Esophagus squamous epithelium (tissue), 5 donors: Measurements from ENCODE around the gene NHSL2. TPM values are rescaled to one million over a fixed set of nuclear protein-coding genes. Genes with fewer than 3 reads are reported as not detected.
A peak's percentile ranks its signal among the peaks of the same experiment; 100 is the strongest.

ENCODE experiments used
- DNase-seq: peaks from one replicate; lab custom pipeline; 2025; lab: John Stamatoyannopoulos, UW
- H3K27ac ChIP-seq, 4 donors: fragments of 200-600 bp; sonication (generic); one replicate each; pipeline ENCODE4 v1.5.1; 2016 to 2019; ENCODE audit warnings: mild to moderate bottlenecking in 1 of 4
- H3K27me3 ChIP-seq, 4 donors: fragments of 200-600 bp; sonication (generic); 1 replicate in 3 of 4; 2 replicates in 1 of 4; pipeline versions ENCODE4 v1.5.1 to v1.6.0; 2017 to 2021; ENCODE audit warnings: antibody characterized with exemption in 1 of 4
- H3K36me3 ChIP-seq, 3 donors: fragments of 200-600 bp; sonication (generic); one replicate each; pipeline ENCODE4 v1.5.1; 2016 to 2019
- H3K4me1 ChIP-seq, 3 donors: fragments of 200-600 bp; sonication (generic); one replicate each; pipeline ENCODE4 v1.5.1; 2017 to 2019
- H3K4me3 ChIP-seq, 4 donors: fragments of 200-600 bp; sonication (generic); 1 replicate in 3 of 4; 2 replicates in 1 of 4; pipeline ENCODE4 v1.5.1; 2016 to 2019; ENCODE audit warnings: mild to moderate bottlenecking in 2 of 4, moderate library complexity in 1 of 4
- H3K9me3 ChIP-seq, 3 donors: fragments of 200-600 bp; sonication (generic); one replicate each; pipeline ENCODE4 v1.5.1; 2016 to 2019
- POLR2A ChIP-seq, 4 donors: fragments of 450-650 bp; IDR thresholded peaks; one replicate each; pipeline ENCODE4 v1.6.1; 2017; ENCODE audit warnings: antibody characterized with exemption in 4 of 4, mild to moderate bottlenecking in 4 of 4, moderate library complexity in 3 of 4
- WGBS, 2 donors: methylation state at CpG; one replicate each; pipeline ENCODE4 v1.1.5; 2018; 5-methylcytosine and 5-hydroxymethylcytosine counted together
- intact Hi-C: fragments of 100-400 bp; cut with DNase I; formaldehyde crosslinking; loops from one replicate; pipeline ENCODE4 v1.15.0; 2022
- total RNA-seq, 4 donors: library from RNA; depleted of rRNA; stranded (reverse); fragments of >200 nt; gene quantifications; one replicate each; pipeline ENCODE4 v1.1.0, GENCODE V29; 2016
- TF ChIP-seq, protein P1 (sequence below), 6 experiments: fragments of 450-650 bp in 4 of 6; fragments of 200-600 bp in 2 of 6; sonication (generic) in 2 of 6; IDR thresholded peaks; one replicate each; pipeline ENCODE4 v1.5.1; 2016 to 2019; ENCODE audit warnings: antibody characterized with exemption in 6 of 6, mild to moderate bottlenecking in 4 of 6, moderate library complexity in 4 of 6
- donor health status: DM: yes; HTN: yes; CAD: no.

The NHSL2 gene
- total RNA-seq, 4 donors from 2014 or later = 0.23 to 7.1 (median 1.6) TPM

GRCh38 chrX:71993371-71993770 lies 82.7 kb downstream of the NHSL2 start:
- TF ChIP-seq, protein P1, sequence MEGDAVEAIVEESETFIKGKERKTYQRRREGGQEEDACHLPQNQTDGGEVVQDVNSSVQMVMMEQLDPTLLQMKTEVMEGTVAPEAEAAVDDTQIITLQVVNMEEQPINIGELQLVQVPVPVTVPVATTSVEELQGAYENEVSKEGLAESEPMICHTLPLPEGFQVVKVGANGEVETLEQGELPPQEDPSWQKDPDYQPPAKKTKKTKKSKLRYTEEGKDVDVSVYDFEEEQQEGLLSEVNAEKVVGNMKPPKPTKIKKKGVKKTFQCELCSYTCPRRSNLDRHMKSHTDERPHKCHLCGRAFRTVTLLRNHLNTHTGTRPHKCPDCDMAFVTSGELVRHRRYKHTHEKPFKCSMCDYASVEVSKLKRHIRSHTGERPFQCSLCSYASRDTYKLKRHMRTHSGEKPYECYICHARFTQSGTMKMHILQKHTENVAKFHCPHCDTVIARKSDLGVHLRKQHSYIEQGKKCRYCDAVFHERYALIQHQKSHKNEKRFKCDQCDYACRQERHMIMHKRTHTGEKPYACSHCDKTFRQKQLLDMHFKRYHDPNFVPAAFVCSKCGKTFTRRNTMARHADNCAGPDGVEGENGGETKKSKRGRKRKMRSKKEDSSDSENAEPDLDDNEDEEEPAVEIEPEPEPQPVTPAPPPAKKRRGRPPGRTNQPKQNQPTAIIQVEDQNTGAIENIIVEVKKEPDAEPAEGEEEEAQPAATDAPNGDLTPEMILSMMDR (IDR thresholded peaks at IDR 0.05) = no peak
- TF ChIP-seq POLR2A (IDR thresholded peaks at IDR 0.05) = no peak
- no peak for DNase-seq
- intact Hi-C loops = no loop called here
- Histone ChIP-seq H3K4me3 (no peak overlapping the region), H3K27me3 (no peaks in the 10 kb centered on the region), H3K36me3 (no peaks in the 10 kb centered on the region), H3K9me3 (no peaks in the 10 kb centered on the region), H3K4me1 (peaks cover 0 to 14% (median 0%) of the 10 kb centered on the region in 3 donors), H3K27ac (no peak overlapping the region)
- WGBS, 2 donors = 60% methylated on average over 1 of the region's 2 CpGs; no CpG with 5 or more reads in 1 of the 2 donors

GRCh38 chrX:71994601-71995000 lies 84.0 kb downstream of the NHSL2 start:
- Histone ChIP-seq H3K27me3 (no peaks in the 10 kb centered on the region), H3K9me3 (no peaks in the 10 kb centered on the region), H3K4me1 (peaks cover 0 to 14% (median 0%) of the 10 kb centered on the region in 3 donors), H3K27ac (no peak overlapping the region), H3K4me3 (no peak overlapping the region), H3K36me3 (no peaks in the 10 kb centered on the region)
- intact Hi-C loops = no loop called here
- TF ChIP-seq, protein P1 (IDR thresholded peaks at IDR 0.05) = no peak
- TF ChIP-seq POLR2A (IDR thresholded peaks at IDR 0.05) = no peak
- WGBS, 2 donors = 83% methylated on average over 2 of the region's 2 CpGs; no CpG with 5 or more reads in 1 of the 2 donors
- no peak for DNase-seq

GRCh38 chrX:71995122-71995521 lies 84.5 kb downstream of the NHSL2 start:
- TF ChIP-seq, protein P1 (IDR thresholded peaks at IDR 0.05) = no peak
- no peak for TF ChIP-seq POLR2A (IDR thresholded peaks at IDR 0.05)
- 40 to 58% methylated on average over 1 to 2 of the region's 2 CpGs for WGBS, 2 donors
- Histone ChIP-seq H3K27ac (no peak overlapping the region), H3K4me3 (no peak overlapping the region), H3K27me3 (no peaks in the 10 kb centered on the region), H3K36me3 (no peaks in the 10 kb centered on the region), H3K4me1 (peaks cover 0 to 14% (median 0%) of the 10 kb centered on the region in 3 donors), H3K9me3 (no peaks in the 10 kb centered on the region)
- no peak for DNase-seq
- intact Hi-C loops = no loop called here

DNA sequence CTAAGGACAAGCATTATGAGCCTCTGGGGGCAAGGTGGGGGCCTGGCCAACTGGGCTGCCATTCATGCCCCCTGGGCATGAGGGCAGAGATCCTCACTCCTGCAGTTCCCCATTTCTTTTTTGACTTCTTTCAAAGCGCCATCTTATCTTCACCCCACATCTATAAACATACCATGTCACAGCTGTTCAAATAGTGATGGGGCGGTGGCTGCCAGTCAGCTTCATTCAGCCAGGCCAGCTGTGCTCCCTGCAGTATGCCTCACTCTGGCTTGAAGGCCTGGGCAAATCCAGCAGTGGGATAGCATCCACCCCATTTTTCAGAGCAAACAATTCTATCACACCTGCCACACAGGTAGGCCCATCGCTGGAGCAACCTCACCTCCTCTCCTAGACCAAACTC lies 85.5 kb downstream of the NHSL2 start:
- TF ChIP-seq, protein P1 (IDR thresholded peaks at IDR 0.05) = no peak
- TF ChIP-seq POLR2A (IDR thresholded peaks at IDR 0.05) = no peak
- Histone ChIP-seq H3K36me3 (no peaks in the 10 kb centered on the region), H3K27ac (no peak overlapping the region), H3K4me3 (no peak overlapping the region), H3K9me3 (no peaks in the 10 kb centered on the region), H3K27me3 (no peaks in the 10 kb centered on the region), H3K4me1 (peaks cover 0 to 6% (median 0%) of the 10 kb centered on the region in 3 donors)
- intact Hi-C loops = no loop called here
- 73 to 81% methylated on average over 3 of the region's 3 CpGs for WGBS, 2 donors
- DNase-seq = no peak

DNA sequence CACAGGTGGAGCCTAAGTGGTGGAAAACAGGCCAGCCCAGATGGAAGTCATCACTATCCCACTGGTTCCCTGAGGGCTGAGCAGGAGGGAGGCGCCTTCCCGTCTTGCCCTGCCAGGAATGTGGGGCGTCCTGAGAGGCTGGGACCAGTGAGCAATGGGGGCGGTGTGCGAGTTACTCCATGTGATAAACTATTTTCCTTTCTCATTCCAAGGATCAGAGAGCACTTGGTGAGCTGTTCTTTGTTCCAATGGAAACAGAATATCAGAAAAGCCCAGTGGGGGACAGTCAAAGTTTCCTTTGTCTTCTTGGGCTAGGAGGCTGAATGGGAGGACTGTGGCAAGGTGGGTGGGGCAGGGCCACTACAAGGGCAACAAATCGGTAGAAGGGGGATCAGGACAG lies 86.2 kb downstream of the NHSL2 start:
- Histone ChIP-seq H3K4me3 (no peak overlapping the region), H3K4me1 (no peaks in the 10 kb centered on the region), H3K27me3 (no peaks in the 10 kb centered on the region), H3K27ac (peak overlapping the region in 2 of 4 donors; percentile 52 to 78), H3K9me3 (no peaks in the 10 kb centered on the region), H3K36me3 (no peaks in the 10 kb centered on the region)
- 31% methylated on average over 2 of the region's 6 CpGs; no CpG with 5 or more reads in 1 of the 2 donors for WGBS, 2 donors
- TF ChIP-seq POLR2A (IDR thresholded peaks at IDR 0.05) = no peak
- TF ChIP-seq, protein P1 (IDR thresholded peaks at IDR 0.05) = no peak
- intact Hi-C loops = no loop called here
- DNase-seq = no peak
